ENCODE data around the gene AIP.

Gene AIP

GRCh38 chr11:67448220-67448609, 34.6 kb upstream of the AIP start:
- TF ChIP-seq, protein P1, sequence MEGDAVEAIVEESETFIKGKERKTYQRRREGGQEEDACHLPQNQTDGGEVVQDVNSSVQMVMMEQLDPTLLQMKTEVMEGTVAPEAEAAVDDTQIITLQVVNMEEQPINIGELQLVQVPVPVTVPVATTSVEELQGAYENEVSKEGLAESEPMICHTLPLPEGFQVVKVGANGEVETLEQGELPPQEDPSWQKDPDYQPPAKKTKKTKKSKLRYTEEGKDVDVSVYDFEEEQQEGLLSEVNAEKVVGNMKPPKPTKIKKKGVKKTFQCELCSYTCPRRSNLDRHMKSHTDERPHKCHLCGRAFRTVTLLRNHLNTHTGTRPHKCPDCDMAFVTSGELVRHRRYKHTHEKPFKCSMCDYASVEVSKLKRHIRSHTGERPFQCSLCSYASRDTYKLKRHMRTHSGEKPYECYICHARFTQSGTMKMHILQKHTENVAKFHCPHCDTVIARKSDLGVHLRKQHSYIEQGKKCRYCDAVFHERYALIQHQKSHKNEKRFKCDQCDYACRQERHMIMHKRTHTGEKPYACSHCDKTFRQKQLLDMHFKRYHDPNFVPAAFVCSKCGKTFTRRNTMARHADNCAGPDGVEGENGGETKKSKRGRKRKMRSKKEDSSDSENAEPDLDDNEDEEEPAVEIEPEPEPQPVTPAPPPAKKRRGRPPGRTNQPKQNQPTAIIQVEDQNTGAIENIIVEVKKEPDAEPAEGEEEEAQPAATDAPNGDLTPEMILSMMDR (IDR thresholded peaks at IDR 0.05; ENCODE audit: control extremely low read depth, extremely low read depth, low read depth, missing control alignments), result no peak
- ChIA-PET POLR2A (interaction anchor here (0.7 kb wide), 1 partner anchor 53 kb away, joined by 3 read pairs; no protein-coding TSS in a partner anchor), CTCF (interaction anchor here (1.2 to 1.7 kb wide), 3 partner anchors 10 to 47 kb away, joined by 3 to 5 read pairs (median 4); partner anchors contain the start of gene PPP1CA)
- DNase-seq (ENCODE audit: extremely low spot score), result no peak

DNA sequence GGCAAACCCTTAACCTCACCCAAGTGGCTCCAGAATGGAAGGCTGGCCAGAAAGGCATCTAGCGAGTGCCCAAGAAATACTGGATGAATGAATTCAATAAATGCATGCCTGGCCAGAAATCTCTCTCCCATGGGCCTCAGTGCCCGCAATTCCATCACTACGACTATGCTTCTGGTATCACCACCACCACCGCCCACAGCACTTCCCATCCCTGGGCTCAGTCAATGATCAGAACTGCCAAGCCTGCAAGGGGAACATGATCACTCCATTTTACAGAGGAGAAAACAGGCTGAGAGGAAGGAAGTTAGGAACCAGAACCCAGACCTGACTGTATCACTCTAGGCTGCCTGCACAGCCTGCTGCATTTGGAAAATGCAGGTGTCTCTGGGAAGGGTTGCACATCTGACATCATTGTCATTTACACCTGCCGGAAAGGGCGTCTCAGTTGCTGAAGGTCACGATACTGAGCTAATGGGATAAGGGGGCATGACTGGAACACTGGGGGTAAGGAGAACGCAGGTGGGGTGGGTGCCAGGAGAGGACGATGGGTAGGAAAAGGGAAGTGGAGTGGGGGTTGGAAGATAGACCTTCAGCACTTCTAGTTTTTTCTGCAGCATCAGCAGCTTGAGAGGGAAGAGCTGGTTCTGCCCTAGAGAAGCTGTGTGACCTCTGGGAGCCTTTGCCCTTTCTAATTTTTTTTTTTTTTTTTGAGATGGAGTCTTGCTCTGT, 33.5 kb upstream of the AIP start:
- CTCF ChIA-PET, result interaction anchor here (1.1 to 1.9 kb wide), 5 partner anchors 10 to 66 kb away, joined by 3 to 8 read pairs (median 4); partner anchors contain the start of genes PPP1CA and PTPRCAP
- TF ChIP-seq, protein P1 (IDR thresholded peaks at IDR 0.05; ENCODE audit: control extremely low read depth, extremely low read depth, low read depth, missing control alignments), result no peak
- no peak for DNase-seq (ENCODE audit: extremely low spot score)
- POLR2A ChIA-PET, result interaction anchor here (0.7 to 1.1 kb wide), 3 partner anchors 9 to 181 kb away, joined by 3 to 4 read pairs (median 4); no protein-coding TSS in a partner anchor

DNA sequence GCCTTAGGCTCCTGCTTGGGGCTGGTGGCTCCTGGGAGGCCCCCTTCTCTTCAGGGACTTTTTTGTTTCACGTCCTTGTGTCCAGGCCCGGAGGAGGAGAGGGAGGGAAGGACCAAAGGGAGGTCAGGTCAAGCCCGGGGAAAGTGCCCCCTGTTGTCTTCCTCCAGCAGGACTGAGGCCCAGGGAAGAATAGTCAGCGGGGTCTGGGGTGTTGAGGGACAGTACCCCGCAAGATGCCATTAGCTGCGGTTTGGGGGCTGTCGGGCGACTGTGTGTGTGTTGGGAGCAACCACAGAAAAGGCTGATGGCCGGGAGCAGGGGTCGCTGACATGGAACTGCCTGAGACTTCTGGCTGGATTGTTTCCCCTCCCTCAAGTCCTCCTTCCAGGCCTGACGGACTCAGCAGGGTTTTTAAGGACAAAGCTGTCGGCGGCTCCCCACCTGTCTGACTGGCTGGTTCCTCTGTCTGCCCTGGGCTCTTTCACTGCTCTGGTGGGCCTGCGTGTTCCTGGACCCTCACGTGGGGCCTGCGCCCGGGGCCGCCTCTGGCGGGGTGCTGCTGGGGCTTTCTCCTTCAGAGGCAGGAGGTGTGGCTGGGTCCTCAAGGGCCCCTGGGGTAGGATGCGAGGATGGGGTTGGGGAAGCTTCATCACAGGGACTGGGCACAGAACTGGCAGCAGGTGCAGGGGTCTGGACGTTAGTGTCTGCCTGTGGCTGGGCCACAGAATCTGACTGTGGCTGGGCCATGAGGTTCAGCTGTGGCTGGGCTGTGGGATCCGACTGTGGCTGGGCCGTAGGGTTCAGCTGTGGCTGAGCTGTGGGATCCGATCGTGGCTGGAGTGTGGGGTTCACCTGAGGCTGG, 31.8 kb upstream of the AIP start:
- CTCF ChIA-PET, result interaction anchor here (1.1 to 1.9 kb wide), 3 partner anchors 14 to 68 kb away, joined by 3 to 8 read pairs (median 3); partner anchors contain the start of gene PTPRCAP
- POLR2A ChIA-PET, result interaction anchor here (0.6 to 1.1 kb wide), 4 partner anchors 10 to 179 kb away, joined by 3 to 4 read pairs (median 4); partner anchors contain the start of gene TMEM134
- DNase-seq (ENCODE audit: extremely low spot score), result no peak
- TF ChIP-seq, protein P1 (IDR thresholded peaks at IDR 0.05; ENCODE audit: control extremely low read depth, extremely low read depth, low read depth, missing control alignments), result no peak

- no peak for DNase-seq (ENCODE audit: extremely low spot score)
- CTCF ChIA-PET, result no interaction called here
- POLR2A ChIA-PET, result interaction anchor here (0.8 to 1.1 kb wide), 2 partner anchors 10 to 17 kb away, joined by 3 read pairs; partner anchors contain the start of gene TMEM134
- TF ChIP-seq, protein P1 (IDR thresholded peaks at IDR 0.05; ENCODE audit: control extremely low read depth, extremely low read depth, low read depth, missing control alignments), result no peak
Measured at GRCh38 chr11:67451658-67451976, 31.2 kb upstream of the AIP start.

GRCh38 chr11:67452141-67452952, 30.5 kb upstream of the AIP start, which contains the start of gene GPR152:
Gene GPR152, minus strand, starts transcription at chr11:67452729. Its CDS starts 5 bp downstream, at chr11:67452724.
- CTCF ChIA-PET, result no interaction called here
- no peak for DNase-seq (ENCODE audit: extremely low spot score)
- POLR2A ChIA-PET, result interaction anchor here (0.8 to 1.1 kb wide), 3 partner anchors 11 to 38 kb away, joined by 3 read pairs; partner anchors contain the start of gene TMEM134
- TF ChIP-seq, protein P1 (IDR thresholded peaks at IDR 0.05; ENCODE audit: control extremely low read depth, extremely low read depth, low read depth, missing control alignments), result no peak

All from GM10248 (cell line).